SK-N-MC (cell line): ENCODE measurements around the gene DNAJC15.

Experiments
- EZH2 ChIP-seq: fragments of 200-600 bp; sonication (generic); IDR thresholded peaks from one replicate; pipeline ENCODE4 v1.6.1; 2017; ENCODE audit warnings: antibody characterized with exemption
- FOXP2 ChIP-seq: optimal IDR thresholded peaks from 2 replicates; pipeline ENCODE3; 2011; ENCODE audit warnings: mild to moderate bottlenecking, moderate library complexity; ENCODE audit not compliant: insufficient read depth; ENCODE audit errors: extremely low read length, control extremely low read depth
- POLR2AphosphoS5 ChIP-seq: IDR thresholded peaks from 2 replicates; pipeline ENCODE4 v1.6.1; 2012; ENCODE audit warnings: mild to moderate bottlenecking, low read depth, low read length, borderline replicate concordance

GRCh38 chr13:42994878-42995277 is 28.5 kb upstream of the DNAJC15 start:
- TF ChIP-seq POLR2AphosphoS5 (no peak), EZH2 (no peak), FOXP2 (no peak)
